ENCODE data around the gene PRPF6. TPM values are rescaled to one million over a fixed set of nuclear protein-coding genes. Genes with fewer than 3 reads are reported as not detected.

The PRPF6 gene
- total and polyA plus RNA-seq, 2 of the 13 experiments (the other 11 are each of a cell fraction or from before 2014, with no cell fraction given), result 63.7 to 101 TPM

GRCh38 chr20:64053841-64054661 is 73.1 kb downstream of the PRPF6 start (continued):
- TF ChIP-seq ZBTB49 (CRISPR knock-in tag; IDR thresholded peaks at IDR 0.05; ENCODE audit: borderline replicate concordance) (no peak; the same call in 1 of the 2 replicates), ZKSCAN5 (CRISPR knock-in tag; IDR thresholded peaks at IDR 0.05) (no peak), REXO4 (CRISPR knock-in tag; IDR thresholded peaks at IDR 0.05; ENCODE audit: borderline replicate concordance) (no peak), ZNF639 (CRISPR knock-in tag; conservative IDR thresholded peaks at IDR 0.05) (peak; percentile 52), MAFF (IDR thresholded peaks at IDR 0.05; ENCODE audit: low read depth, low read length) (no peak), SP5 (CRISPR knock-in tag; IDR thresholded peaks at IDR 0.05; ENCODE audit: borderline replicate concordance, low read depth) (peak; percentile 72; the same call in 1 of the 2 replicates), ZBTB46 (CRISPR knock-in tag; IDR thresholded peaks at IDR 0.05; ENCODE audit: borderline replicate concordance) (0 out of 2 replicates have a peak, but pooled peaks have one; percentile 43), U2AF2 (IDR thresholded peaks at IDR 0.05; ENCODE audit: low read depth, low read length) (no peak), ZNF841 (CRISPR knock-in tag; IDR thresholded peaks at IDR 0.05; ENCODE audit: borderline replicate concordance) (no peak), ELK4 (CRISPR knock-in tag; IDR thresholded peaks at IDR 0.05; ENCODE audit: borderline replicate concordance) (no peak), PHF20 (CRISPR knock-in tag; IDR thresholded peaks at IDR 0.05) (peak; percentile 73), RBFOX2 (IDR thresholded peaks at IDR 0.05; ENCODE audit: low read depth, low read length) (peak; percentile 74), ZNF460 (CRISPR knock-in tag; IDR thresholded peaks at IDR 0.05; ENCODE audit: borderline replicate concordance) (no peak), MBNL3 (CRISPR knock-in tag; conservative IDR thresholded peaks at IDR 0.05) (no peak)
- TF ChIP-seq, protein P1, sequence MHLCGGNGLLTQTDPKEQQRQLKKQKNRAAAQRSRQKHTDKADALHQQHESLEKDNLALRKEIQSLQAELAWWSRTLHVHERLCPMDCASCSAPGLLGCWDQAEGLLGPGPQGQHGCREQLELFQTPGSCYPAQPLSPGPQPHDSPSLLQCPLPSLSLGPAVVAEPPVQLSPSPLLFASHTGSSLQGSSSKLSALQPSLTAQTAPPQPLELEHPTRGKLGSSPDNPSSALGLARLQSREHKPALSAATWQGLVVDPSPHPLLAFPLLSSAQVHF (CRISPR knock-in tag; IDR thresholded peaks at IDR 0.05), result no peak
- TF ChIP-seq, protein P2, sequence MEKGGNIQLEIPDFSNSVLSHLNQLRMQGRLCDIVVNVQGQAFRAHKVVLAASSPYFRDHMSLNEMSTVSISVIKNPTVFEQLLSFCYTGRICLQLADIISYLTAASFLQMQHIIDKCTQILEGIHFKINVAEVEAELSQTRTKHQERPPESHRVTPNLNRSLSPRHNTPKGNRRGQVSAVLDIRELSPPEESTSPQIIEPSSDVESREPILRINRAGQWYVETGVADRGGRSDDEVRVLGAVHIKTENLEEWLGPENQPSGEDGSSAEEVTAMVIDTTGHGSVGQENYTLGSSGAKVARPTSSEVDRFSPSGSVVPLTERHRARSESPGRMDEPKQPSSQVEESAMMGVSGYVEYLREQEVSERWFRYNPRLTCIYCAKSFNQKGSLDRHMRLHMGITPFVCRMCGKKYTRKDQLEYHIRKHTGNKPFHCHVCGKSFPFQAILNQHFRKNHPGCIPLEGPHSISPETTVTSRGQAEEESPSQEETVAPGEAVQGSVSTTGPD (CRISPR knock-in tag; IDR thresholded peaks at IDR 0.05), result 0 out of 2 replicates have a peak, but pooled peaks have one; percentile 21
- TF ChIP-seq, protein P3, sequence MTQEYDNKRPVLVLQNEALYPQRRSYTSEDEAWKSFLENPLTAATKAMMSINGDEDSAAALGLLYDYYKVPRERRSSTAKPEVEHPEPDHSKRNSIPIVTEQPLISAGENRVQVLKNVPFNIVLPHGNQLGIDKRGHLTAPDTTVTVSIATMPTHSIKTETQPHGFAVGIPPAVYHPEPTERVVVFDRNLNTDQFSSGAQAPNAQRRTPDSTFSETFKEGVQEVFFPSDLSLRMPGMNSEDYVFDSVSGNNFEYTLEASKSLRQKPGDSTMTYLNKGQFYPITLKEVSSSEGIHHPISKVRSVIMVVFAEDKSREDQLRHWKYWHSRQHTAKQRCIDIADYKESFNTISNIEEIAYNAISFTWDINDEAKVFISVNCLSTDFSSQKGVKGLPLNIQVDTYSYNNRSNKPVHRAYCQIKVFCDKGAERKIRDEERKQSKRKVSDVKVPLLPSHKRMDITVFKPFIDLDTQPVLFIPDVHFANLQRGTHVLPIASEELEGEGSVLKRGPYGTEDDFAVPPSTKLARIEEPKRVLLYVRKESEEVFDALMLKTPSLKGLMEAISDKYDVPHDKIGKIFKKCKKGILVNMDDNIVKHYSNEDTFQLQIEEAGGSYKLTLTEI (CRISPR knock-in tag; conservative IDR thresholded peaks at IDR 0.05), result no peak

All from HepG2 (cell line).